Measurements from ENCODE around the gene HEXD.

The HEXD gene

DNA sequence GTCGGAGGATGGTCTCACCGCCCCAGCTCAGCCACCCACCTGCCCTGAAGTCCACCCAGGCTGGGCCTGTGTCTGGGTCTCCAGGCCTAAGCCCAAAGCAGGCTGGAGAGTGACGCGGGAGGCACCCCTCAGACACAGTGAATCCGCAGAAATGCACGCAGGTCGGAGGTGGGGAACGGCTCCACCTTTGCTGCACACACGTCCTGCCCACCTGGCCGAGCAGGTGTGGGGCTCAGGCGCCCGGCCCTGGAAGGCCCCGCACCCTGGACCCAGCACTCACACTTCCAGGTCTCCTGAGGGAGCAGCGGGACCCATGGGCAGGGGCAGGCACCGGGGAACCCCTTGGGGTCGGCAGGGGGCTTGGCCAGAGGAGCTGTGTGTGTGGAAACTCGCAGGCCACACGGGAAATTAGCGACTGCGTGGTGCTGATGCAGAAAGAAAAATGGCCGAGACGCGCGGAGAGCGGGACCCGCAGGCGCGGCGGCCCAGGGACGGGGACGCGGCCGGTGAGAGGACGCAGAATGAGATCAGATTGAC is 21.8 kb downstream of the HEXD start (continued):
- TF ChIP-seq, protein P1, sequence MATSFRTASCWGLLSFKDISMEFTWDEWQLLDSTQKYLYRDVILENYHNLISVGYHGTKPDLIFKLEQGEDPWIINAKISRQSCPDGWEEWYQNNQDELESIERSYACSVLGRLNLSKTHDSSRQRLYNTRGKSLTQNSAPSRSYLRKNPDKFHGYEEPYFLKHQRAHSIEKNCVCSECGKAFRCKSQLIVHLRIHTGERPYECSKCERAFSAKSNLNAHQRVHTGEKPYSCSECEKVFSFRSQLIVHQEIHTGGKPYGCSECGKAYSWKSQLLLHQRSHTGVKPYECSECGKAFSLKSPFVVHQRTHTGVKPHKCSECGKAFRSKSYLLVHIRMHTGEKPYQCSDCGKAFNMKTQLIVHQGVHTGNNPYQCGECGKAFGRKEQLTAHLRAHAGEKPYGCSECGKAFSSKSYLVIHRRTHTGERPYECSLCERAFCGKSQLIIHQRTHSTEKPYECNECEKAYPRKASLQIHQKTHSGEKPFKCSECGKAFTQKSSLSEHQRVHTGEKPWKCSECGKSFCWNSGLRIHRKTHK (tag by site-specific recombination; IDR thresholded peaks at IDR 0.05), result no peak
- TF ChIP-seq, protein P2, sequence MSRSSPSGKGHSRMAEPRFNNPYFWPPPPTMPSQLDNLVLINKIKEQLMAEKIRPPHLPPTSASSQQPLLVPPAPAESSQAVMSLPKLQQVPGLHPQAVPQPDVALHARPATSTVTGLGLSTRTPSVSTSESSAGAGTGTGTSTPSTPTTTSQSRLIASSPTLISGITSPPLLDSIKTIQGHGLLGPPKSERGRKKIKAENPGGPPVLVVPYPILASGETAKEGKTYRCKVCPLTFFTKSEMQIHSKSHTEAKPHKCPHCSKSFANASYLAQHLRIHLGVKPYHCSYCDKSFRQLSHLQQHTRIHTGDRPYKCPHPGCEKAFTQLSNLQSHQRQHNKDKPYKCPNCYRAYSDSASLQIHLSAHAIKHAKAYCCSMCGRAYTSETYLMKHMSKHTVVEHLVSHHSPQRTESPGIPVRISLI (tag by site-specific recombination; IDR thresholded peaks at IDR 0.05), result no peak
- TF ChIP-seq ZIC2 (tag by site-specific recombination; IDR thresholded peaks at IDR 0.05) (no peak), ZNF311 (tag by site-specific recombination; IDR thresholded peaks at IDR 0.05; ENCODE audit: borderline replicate concordance) (no peak), ZNF548 (tag by site-specific recombination; IDR thresholded peaks at IDR 0.05) (no peak)
- TF ChIP-seq, protein P3, sequence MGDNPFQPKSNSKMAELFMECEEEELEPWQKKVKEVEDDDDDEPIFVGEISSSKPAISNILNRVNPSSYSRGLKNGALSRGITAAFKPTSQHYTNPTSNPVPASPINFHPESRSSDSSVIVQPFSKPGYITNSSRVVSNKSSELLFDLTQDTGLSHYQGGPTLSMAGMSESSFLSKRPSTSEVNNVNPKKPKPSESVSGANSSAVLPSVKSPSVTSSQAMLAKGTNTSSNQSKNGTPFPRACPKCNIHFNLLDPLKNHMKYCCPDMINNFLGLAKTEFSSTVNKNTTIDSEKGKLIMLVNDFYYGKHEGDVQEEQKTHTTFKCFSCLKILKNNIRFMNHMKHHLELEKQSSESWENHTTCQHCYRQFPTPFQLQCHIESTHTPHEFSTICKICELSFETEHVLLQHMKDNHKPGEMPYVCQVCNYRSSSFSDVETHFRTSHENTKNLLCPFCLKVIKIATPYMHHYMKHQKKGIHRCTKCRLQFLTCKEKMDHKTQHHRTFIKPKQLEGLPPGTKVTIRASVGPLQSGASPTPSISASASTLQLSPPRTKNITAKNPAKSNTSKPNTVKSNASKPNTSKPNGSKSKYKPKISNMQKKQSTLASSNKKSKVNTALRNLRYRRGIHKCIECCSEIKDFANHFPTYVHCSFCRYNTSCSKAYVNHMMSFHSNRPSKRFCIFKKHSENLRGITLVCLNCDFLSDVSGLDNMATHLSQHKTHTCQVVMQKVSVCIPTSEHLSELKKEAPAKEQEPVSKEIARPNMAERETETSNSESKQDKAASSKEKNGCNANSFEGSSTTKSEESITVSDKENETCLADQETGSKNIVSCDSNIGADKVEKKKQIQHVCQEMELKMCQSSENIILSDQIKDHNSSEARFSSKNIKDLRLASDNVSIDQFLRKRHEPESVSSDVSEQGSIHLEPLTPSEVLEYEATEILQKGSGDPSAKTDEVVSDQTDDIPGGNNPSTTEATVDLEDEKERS (tag by site-specific recombination; IDR thresholded peaks at IDR 0.05), result no peak

DNA sequence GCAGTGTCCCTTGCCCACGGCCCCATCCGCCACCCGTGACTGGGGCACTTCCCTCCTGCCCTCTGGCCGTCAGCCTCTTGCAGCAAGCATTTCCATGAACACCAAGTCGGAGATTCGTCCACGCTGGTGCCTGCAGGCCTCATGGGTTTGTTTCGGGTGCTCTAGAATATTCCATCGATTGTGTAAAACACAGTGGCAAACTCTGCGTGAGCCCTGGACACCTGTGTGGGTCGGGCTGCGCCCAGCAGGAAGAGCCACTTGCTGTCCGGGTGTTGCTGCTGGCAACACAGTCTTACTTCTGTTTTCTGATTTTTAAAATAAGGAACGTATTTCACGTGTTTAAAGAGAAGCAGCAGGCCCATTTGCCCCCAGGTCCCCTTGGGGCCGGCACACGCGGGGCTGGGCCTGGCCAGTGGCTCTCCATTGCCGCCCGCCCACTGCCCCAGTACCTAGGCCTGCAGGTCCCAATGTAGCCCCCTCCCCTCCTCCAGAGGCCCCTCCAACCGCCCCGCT is 22.4 kb downstream of the HEXD start:
- ChIA-PET CTCF (interaction anchor here (2.0 kb wide), 1 partner anchor 16 kb away, joined by 8 read pairs; no protein-coding TSS in a partner anchor), POLR2A (interaction anchor here (0.7 kb wide), 1 partner anchor 62 kb away, joined by 3 read pairs; no protein-coding TSS in a partner anchor)
- Histone ChIP-seq H3K4me1 (ENCODE audit: control insufficient read depth, insufficient read depth, low read length) (no peaks in the 10 kb centered on the region), H3K36me3 (ENCODE audit: control insufficient read depth in 2 of 2, insufficient read depth in 1 of 2, low read length in 2 of 2) (peaks cover 0 to 60% of the 10 kb centered on the region in 2 experiments; a peak in 1 of 3 replicates), H3K4me3 (ENCODE audit: low read depth, low read length) (no peak overlapping the region), H3K9me3 (ENCODE audit: control insufficient read depth, insufficient read depth, low read depth, low read length) (no peaks in the 10 kb centered on the region), H3K27ac (ENCODE audit: extremely low read depth, low read depth, low read length) (0 out of 2 replicates have a peak overlapping the region, but pooled peaks have one; percentile 31)
- TF ChIP-seq ZNF791 (tag by site-specific recombination; IDR thresholded peaks at IDR 0.05) (no peak), ZNF302 (tag by site-specific recombination; IDR thresholded peaks at IDR 0.05; ENCODE audit: low read depth) (no peak)

DNA sequence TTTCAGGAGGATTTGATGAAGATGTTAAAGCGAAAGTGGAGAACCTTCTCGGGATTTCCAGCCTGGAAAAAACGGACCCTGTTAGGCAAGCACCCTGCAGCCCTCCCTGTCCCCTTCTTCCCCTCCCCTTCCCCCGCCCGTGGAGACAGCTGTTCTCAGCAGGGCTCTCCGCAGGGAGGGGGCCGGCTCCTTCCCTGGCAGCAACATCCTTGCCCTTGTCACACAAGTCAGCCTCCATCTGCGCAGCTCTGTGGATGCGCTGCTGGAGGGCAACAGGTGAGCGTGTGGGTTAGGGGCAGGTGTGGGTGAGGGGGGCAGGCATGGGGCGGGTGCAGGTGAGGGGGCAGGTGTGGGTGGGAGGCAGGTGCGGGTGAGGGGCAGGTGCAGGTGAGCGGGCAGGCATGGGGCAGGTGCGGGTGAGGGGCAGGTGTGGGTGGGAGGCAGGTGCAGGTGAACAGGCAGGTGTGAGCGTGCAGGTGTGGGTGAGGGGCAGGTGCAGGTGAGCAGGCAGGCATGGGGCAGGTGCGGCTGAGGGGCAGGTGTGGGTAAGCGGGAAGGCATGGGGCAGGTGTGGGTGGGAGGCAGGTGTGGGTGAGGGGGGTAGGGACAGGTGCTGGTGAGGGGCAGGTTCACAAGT is 23.0 kb downstream of the HEXD start:
- Histone ChIP-seq H3K4me1 (ENCODE audit: control insufficient read depth, insufficient read depth, low read length) (no peaks in the 10 kb centered on the region), H3K4me3 (ENCODE audit: low read depth, low read length) (no peak overlapping the region), H3K36me3 (ENCODE audit: control insufficient read depth in 2 of 2, insufficient read depth in 1 of 2, low read length in 2 of 2) (peaks cover 0 to 60% of the 10 kb centered on the region in 2 experiments; a peak in 1 of 3 replicates), H3K9me3 (ENCODE audit: control insufficient read depth, insufficient read depth, low read depth, low read length) (no peaks in the 10 kb centered on the region), H3K27ac (ENCODE audit: extremely low read depth, low read depth, low read length) (no peak overlapping the region)
- POLR2A ChIA-PET, result interaction anchor here (0.7 kb wide), 1 partner anchor 62 kb away, joined by 3 read pairs; no protein-coding TSS in a partner anchor
- TF ChIP-seq ZNF2 (tag by site-specific recombination; IDR thresholded peaks at IDR 0.05) (no peak), SCRT2 (tag by site-specific recombination; IDR thresholded peaks at IDR 0.05) (peak; percentile 81), SCRT1 (tag by site-specific recombination; IDR thresholded peaks at IDR 0.05; ENCODE audit: borderline replicate concordance) (peak; percentile 79), ZEB2 (tag by site-specific recombination; IDR thresholded peaks at IDR 0.05) (peak; percentile 99), ZIC2 (tag by site-specific recombination; IDR thresholded peaks at IDR 0.05) (peak; percentile 71), ZNF140 (tag by site-specific recombination; IDR thresholded peaks at IDR 0.05) (no peak), TCF7L2 (IDR thresholded peaks at IDR 0.05; ENCODE audit: borderline replicate concordance, low read depth, low read length) (no peak)
- TF ChIP-seq, protein P4, sequence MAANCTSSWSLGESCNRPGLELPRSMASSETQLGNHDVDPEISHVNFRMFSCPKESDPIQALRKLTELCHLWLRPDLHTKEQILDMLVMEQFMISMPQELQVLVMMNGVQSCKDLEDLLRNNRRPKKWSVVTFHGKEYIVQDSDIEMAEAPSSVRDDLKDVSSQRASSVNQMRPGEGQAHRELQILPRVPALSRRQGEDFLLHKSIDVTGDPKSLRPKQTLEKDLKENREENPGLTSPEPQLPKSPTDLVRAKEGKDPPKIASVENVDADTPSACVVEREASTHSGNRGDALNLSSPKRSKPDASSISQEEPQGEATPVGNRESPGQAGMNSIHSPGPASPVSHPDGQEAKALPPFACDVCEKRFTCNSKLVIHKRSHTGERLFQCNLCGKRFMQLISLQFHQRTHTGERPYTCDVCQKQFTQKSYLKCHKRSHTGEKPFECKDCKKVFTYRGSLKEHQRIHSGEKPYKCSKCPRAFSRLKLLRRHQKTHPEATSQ (tag by site-specific recombination; IDR thresholded peaks at IDR 0.05), result no peak
- CTCF ChIA-PET, result interaction anchor here (0.6 kb wide), 1 partner anchor 327 kb away, joined by 3 read pairs; no protein-coding TSS in a partner anchor
